Heart right ventricle (tissue), 16 donors: ENCODE data around the gene MRPL2. TPM values are rescaled to one million over a fixed set of nuclear protein-coding genes. Genes with fewer than 3 reads are reported as not detected.

Experiments used
- ATAC-seq, 8 donors: fragments of 200-7000 bp; cut with Tn5 transposase; one replicate each; pipeline ENCODE4 v1.9.1; 2020; ENCODE audit warnings: mild to moderate bottlenecking in 8 of 8, moderate library complexity in 8 of 8, moderate number of reproducible peaks in 1 of 8
- DNase-seq, 2 donors: peaks; one replicate each; pipeline ENCODE4 v3.0.0-alpha.2; 2020
- H3K27ac ChIP-seq, 10 donors: fragments of 200-600 bp; sonication (generic) in 2 of 10; one replicate each; pipeline versions ENCODE4 v1.5.0 to v1.8.0; 2020 to 2022; ENCODE audit warnings: mild to moderate bottlenecking in 3 of 10
- H3K27me3 ChIP-seq, 7 donors: fragments of 200-600 bp; one replicate each; pipeline ENCODE4 v1.8.0; 2021 to 2022; ENCODE audit warnings: mild to moderate bottlenecking in 2 of 7
- H3K36me3 ChIP-seq, 9 donors: fragments of 200-600 bp; sonication (generic) in 1 of 9; one replicate each; pipeline versions ENCODE4 v1.5.0 to v1.8.0; 2020 to 2022; ENCODE audit warnings: mild to moderate bottlenecking in 2 of 9
- H3K4me1 ChIP-seq, 9 donors: fragments of 200-600 bp; sonication (generic) in 1 of 9; one replicate each; pipeline versions ENCODE4 v1.5.0 to v1.8.0; 2020 to 2022; ENCODE audit warnings: mild to moderate bottlenecking in 4 of 9
- H3K4me3 ChIP-seq, 10 donors: fragments of 200-600 bp; sonication (generic) in 2 of 10; one replicate each; pipeline versions ENCODE4 v1.5.0 to v1.8.0; 2020 to 2022; ENCODE audit warnings: mild to moderate bottlenecking in 7 of 10, moderate library complexity in 2 of 10
- H3K9me3 ChIP-seq, 11 donors: fragments of 200-600 bp in 10 of 11; sonication (generic) in 2 of 11; one replicate each; pipeline versions ENCODE4 v1.5.0 to v1.8.0; 2013 to 2022; ENCODE audit warnings: mild to moderate bottlenecking in 2 of 11, control low read depth in 1 of 11, moderate library complexity in 1 of 11
- CTCF ChIP-seq, 9 donors: fragments of 200-600 bp; sonication (generic) in 2 of 9; IDR thresholded peaks; one replicate each; pipeline versions ENCODE4 v1.5.0 to v1.8.0; 2021 to 2022; ENCODE audit warnings: antibody characterized with exemption in 9 of 9, mild to moderate bottlenecking in 5 of 9, moderate library complexity in 1 of 9
- WGBS, 2 donors: extraction: QIAGEN DNeasy Blood & Tissue Kit; methylation state at CpG; one replicate each; pipeline ENCODE4 v1.1.7; 2013; ENCODE audit warnings: inconsistent platforms in 1 of 2; 5-methylcytosine and 5-hydroxymethylcytosine counted together
- intact Hi-C, 10 donors: fragments of 100-400 bp; cut with DNase I; formaldehyde crosslinking; loops; one replicate each; pipeline versions ENCODE4 v1.11.1 to v1.14.2; 2022
- polyA plus RNA-seq, 2 donors: library from polyadenylated mRNA; stranded (reverse); fragments of 200-250 nt; gene quantifications; one replicate each; pipeline ENCODE4 v1.2.3, GENCODE V29; 2013
- total RNA-seq, 10 donors: library from RNA; stranded (reverse); fragmentation: NEBNext Ultra II Directional in 3 of 10; extraction: Animal tissue kit (Norgen Biotek cat#: 25700) in 3 of 10; gene quantifications; one replicate each; pipeline versions ENCODE4 v1.2.1 to v1.2.4, GENCODE V29; 2021 to 2023
- donor health status: Arrhythmogenic right ventricular cardiomyopathy.
- donor health status: ischemic (EF 13 %, LVEDD 7.1; RV severe dilation, severe dysfunction).
- donor health status: healthy with polysubstance abuse.
- donor health status: DM: no; HTN: yes; CAD: no.
- donor health status: DM: no; HTN: no; CAD: no.
- donor health status: ischemic (EF 25% LVEDD 6.9; RV normal size, moderate dysfunction).
- donor health status: ischemic (EF 25% LVEDD 5.7; RV mildly dilated, moderate dysfunction).
- donor health status: healthy.
- donor health status: DM: yes; HTN: yes; CAD: no.
- donor health status: Ischemic cardiomyopathy.
- donor health status: ischemic (EF 35%, LVEDD 5.7; RV mildly dilated, moderate dysfunction).
- donor health status: nonischemic (EF 11% LVEDD 7.7; RV severe dilation, severe dysfunction).
- donor health status: DM: yes; HTN: yes; CAD: no.
- donor health status: PGD.
- donor health status: ischemic (EF 29% LVEDD 5.4; RV normal size, mild dysfunction).
- donor health status: nonischemic (EF 23%, LVEDD 6.1; RV moderate dilation, normal function).

The MRPL2 gene
- total and polyA plus RNA-seq, 12 donors: 76.0 to 165 (median 97.6) TPM

GRCh38 chr6:43103253-43103876 is 44.1 kb upstream of the MRPL2 start:
- DNase-seq (no peak), ATAC-seq (no peak)
- no peaks in the 10 kb centered on the region for H3K4me1 ChIP-seq
- H3K4me3 ChIP-seq: no peak overlapping the region
- no peak overlapping the region for H3K27ac ChIP-seq
- no peaks in the 10 kb centered on the region for H3K9me3 ChIP-seq
- no peaks in the 10 kb centered on the region for H3K27me3 ChIP-seq
- intact Hi-C loops: no loop called here
- 71 to 86% methylated on average over 2 of the region's 2 CpGs for WGBS, 2 donors
- no peaks in the 10 kb centered on the region for H3K36me3 ChIP-seq
- no peak for TF ChIP-seq CTCF (IDR thresholded peaks at IDR 0.05)

- H3K4me1 ChIP-seq: peaks cover 0 to 12% (median 4%) of the 10 kb centered on the region in 9 donors
- 75 to 78% methylated on average over 4 of the region's 4 CpGs for WGBS, 2 donors
- H3K36me3 ChIP-seq: no peaks in the 10 kb centered on the region
- H3K27ac ChIP-seq: no peak overlapping the region
- no peaks in the 10 kb centered on the region for H3K9me3 ChIP-seq
- no peak for TF ChIP-seq CTCF (IDR thresholded peaks at IDR 0.05)
- no peaks in the 10 kb centered on the region for H3K27me3 ChIP-seq
- DNase-seq: no peak
- H3K4me3 ChIP-seq: no peak overlapping the region
- no peak for ATAC-seq
- intact Hi-C loops: no loop called here
Measured at GRCh38 chr6:43101497-43101896, 42.3 kb upstream of the MRPL2 start.

- intact Hi-C loops: no loop called here
- DNase-seq: no peak
Measured at GRCh38 chr6:43097502-43097901, 38.3 kb upstream of the MRPL2 start.

GRCh38 chr6:43097098-43097489 is 37.9 kb upstream of the MRPL2 start:
- Histone ChIP-seq H3K4me1 (peaks cover 0 to 21% (median 4%) of the 10 kb centered on the region in 9 donors), H3K36me3 (no peaks in the 10 kb centered on the region), H3K27me3 (no peaks in the 10 kb centered on the region), H3K4me3 (no peak overlapping the region), H3K9me3 (no peaks in the 10 kb centered on the region), H3K27ac (no peak overlapping the region)
- 29 to 32% methylated on average over 5 of the region's 5 CpGs for WGBS, 2 donors
- intact Hi-C loops: no loop called here
- ATAC-seq: no peak
- DNase-seq: no peak
- TF ChIP-seq CTCF (IDR thresholded peaks at IDR 0.05): no peak

More at GRCh38 chr6:43097502-43097901, 38.3 kb upstream of the MRPL2 start:
- Histone ChIP-seq H3K4me3 (no peak overlapping the region), H3K9me3 (no peaks in the 10 kb centered on the region), H3K4me1 (peaks cover 0 to 21% (median 4%) of the 10 kb centered on the region in 9 donors), H3K27me3 (no peaks in the 10 kb centered on the region), H3K36me3 (no peaks in the 10 kb centered on the region), H3K27ac (no peak overlapping the region)
- no peak for TF ChIP-seq CTCF (IDR thresholded peaks at IDR 0.05)
- WGBS, 2 donors: 87 to 89% methylated on average over 4 of the region's 4 CpGs
- ATAC-seq: no peak
